ENCODE data around the gene MSH5. TPM values are rescaled to one million over a fixed set of nuclear protein-coding genes. Genes with fewer than 3 reads are reported as not detected.

MSH5 gene
- total RNA-seq = 10.7 and 12.3 TPM in 2 replicates

GRCh38 chr6:31739639-31740396, at the start of gene MSH5:
Gene MSH5, plus strand, starts transcription at chr6:31740005. Its CDS starts 462 bp downstream, at chr6:31740467.

DNA sequence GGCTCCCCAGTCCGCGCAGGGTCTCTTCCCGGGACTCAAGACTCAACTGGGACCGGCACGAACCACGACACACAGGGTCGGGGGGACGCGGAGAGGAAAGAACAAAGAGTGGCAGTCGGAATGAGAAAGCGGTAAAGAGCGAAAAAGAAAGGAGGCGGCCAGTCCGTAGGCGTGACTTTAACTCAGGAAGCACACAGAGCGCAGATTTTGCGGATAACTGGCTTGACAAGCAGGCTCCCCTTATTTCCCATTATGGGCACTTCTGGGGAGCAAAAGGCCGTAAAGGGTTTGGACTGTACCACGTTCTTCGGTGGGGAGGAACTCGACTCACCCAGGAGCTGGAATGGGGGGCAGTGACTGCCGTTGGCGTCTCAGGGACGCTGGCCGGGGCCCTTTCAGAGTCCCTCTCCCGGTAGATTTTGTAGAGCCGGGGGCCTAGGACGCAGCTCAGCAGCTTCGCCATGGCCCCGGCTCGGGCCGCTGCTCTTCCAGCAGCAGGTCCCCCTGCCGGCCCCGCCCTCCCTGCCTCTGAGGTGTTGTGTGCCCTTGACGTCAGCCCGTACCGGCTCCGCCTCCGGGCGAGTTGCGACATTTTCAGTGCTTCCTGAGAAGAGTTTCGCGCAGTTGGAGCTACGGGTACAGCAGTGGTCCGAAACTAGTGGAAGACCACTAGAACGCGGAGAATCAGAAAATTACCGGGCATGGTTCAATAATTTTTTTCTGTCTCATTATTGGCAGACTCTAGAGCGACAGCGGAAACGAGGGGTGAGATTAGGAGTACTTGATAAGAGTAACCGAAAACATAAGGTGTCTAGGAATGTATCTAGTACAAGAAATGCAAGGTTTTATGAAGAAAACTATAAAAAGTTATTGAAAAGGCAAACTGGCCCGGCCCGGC, 36.7 kb upstream of the MSH5 start, which contains the start of gene ABHD16A:
Gene ABHD16A, minus strand, starts transcription at position 506 of the 898 bp plus-strand sequence. Its CDS starts 43 bp downstream, at position 463.

GRCh38 chr6:31706599-31706998, 33.2 kb upstream of the MSH5 start, which contains the start of gene LY6G6F:
Gene LY6G6F, plus strand, starts transcription at chr6:31706866. Its CDS starts 41 bp downstream, at chr6:31706907.

GRCh38 chr6:31715022-31715958, 24.5 kb upstream of the MSH5 start, which contains the start of gene LY6G6D:
Gene LY6G6D, plus strand, starts transcription at chr6:31715348. Its CDS starts 8 bp downstream, at chr6:31715356.

DNA sequence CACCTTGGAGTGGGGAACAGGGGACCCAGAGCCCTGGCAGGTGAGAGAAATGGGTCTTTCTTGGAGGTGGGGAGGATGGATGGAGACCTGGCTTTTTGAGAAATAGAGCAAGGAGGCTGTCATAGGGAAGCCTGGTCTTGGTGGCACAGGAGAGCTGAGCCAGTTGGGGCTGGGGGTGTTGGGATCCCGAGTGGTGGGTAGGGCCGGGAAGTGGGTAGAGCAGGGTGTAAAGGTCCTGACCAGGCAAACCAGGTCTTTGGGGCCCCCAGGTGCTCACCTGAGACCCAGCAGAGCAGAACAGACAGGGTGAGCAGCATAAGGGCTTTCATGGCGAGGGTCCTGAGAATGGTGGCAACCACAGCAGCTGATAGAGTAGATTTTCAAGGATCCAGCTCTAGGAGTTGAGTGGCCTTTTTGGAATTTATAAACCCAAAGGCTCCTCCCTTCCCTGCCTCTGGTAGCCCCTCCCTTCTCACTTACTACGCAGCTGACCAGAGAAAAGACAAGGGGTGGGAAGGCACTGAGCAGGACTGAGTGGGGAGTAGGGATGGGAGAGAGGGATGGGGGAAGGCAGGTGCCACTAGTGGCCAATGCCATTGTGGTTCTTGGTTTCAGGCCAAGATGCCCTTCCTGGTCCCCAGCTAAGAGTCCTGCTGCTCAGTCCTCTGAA, 18.3 kb upstream of the MSH5 start, which contains the start of gene LY6G6C:
Gene LY6G6C, minus strand, starts transcription at position 396 of the 670 bp plus-strand sequence. Its CDS starts 67 bp downstream, at position 329.

GRCh38 chr6:31723245-31723979, 16.4 kb upstream of the MSH5 start, which contains the start of gene MPIG6B:
Gene MPIG6B, plus strand, starts transcription at chr6:31723373. Its CDS starts 11 bp downstream, at chr6:31723384.

DNA sequence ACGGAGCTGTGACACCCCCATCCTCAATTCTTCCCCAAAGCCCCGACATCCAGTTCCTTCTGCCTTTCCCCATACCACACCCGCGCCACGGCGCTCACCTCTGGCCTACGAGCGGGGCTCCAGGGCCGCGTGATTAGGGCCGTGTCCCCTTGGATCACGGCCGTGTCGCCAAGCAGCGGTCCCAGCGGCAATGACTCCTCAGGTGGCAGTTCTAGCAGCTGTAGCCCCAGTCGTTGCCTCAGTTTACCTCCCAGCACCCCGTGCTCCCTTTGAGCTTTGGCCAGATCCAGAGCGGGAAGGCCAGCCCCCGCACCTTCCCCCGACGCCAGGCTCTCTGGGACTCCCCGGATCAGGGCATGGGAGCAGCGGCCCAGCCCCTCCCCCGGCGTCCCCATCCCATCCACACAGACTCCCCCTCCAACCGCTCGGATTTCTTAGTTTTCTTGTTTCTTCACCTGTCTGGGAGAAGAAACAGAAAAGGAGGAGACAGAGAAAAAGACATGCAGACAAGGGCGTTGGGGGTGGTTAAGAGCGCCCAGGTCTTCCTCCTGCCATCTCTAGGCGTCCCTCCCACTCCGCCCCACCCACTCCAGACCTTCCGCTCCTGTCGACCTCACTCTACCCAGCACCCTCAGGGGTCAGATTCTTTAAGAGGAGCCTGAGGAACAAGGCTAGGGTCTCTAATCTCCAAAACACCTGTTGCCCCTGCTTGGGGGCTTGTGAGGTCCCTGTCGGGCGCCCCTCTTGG, 10.9 kb upstream of the MSH5 start, which contains the start of gene DDAH2:
Gene DDAH2, minus strand, starts transcription at position 533 of the 748 bp plus-strand sequence. Its CDS starts 138 bp downstream, at position 395.

GRCh38 chr6:31736021-31736767, 3.6 kb upstream of the MSH5 start, which contains the start of gene CLIC1:
Gene CLIC1, minus strand, starts transcription at chr6:31736530. Its CDS starts 230 bp downstream, at chr6:31736300.

GRCh38 chr6:31762356-31762755, 22.6 kb downstream of the MSH5 start, which contains the start of gene SAPCD1:
Gene SAPCD1, plus strand, starts transcription at chr6:31762656. Its CDS starts 399 bp downstream, at chr6:31763055.

DNA sequence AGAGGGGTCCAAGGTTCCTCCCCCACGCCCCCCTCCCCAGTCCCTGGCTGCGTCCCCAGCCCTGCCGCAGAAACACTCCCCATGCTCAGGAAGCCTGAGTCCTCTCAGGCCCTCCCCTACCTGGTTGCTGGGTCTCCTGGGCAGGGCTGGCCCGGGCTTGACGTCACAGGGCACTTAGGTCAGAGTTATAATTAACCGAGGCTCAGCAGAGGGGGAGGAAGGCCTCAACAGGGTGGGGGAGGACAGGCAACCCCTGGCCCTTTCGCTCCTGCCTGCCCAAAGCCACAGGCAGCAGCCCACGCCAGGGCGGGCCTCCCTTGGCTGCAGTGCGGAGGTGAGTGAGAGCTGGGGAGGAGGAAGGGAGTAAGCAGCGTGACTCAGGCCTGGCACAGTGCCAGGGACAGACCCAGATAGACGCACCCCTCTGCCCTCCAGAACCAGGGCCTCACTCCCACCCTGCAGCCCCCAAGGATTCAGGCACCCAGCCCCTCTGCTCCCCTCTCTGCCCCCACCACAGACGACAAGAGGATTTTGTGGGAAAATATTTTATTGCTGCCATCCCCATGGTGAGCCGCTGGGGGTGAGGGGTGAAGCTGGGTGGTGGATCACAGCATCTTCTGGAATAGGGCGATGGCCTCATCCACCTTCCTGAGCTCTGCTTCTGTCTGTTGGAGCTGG, 37.3 kb downstream of the MSH5 start, which contains the start of gene VWA7:
Gene VWA7, minus strand, starts transcription at position 340 of the 678 bp plus-strand sequence. CDS start 549 bp downstream, outside the sequence.

DNA sequence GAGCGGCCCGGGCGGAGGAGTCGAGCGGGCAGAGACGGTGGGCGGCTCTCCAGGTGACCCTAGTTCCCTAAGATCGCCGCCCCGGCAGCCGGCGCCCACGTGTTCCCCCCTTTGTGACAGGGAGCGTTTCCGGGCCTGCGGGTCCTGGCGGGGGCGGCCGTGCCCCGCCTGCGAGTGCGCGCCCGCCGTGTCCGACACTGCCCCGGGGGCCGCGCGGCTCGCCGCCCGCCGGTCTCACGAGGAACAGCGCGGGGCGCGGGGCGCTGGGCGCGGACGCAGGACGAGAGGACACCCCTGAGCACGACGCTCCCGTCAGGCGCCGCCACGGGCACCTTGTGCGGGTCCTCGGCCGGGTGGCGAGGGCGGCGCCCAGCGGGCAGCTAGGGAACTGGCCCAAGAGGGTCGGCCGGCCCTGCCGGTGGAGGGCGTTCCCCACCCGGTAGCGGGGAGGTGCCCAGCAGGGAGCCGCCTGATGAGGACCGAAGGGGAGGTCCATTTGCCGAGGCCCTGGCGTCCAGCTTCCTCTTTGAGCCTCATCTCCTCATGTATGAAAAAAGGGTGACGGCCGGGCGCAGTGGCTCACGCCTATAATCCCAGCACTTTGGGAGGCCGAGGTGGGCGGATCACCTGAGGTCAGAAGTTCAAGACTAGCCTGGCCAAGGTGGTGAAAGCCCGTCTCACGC, 56.0 kb downstream of the MSH5 start, which contains the start of gene VARS1:
Gene VARS1, minus strand, starts transcription at position 137 of the 683 bp plus-strand sequence. CDS start 535 bp downstream, outside the sequence.

GRCh38 chr6:31806470-31807272, 66.9 kb downstream of the MSH5 start, which contains the start of gene LSM2:
Gene LSM2, minus strand, starts transcription at chr6:31806966. Its CDS starts 209 bp downstream, at chr6:31806757.

Data from articular chondrocyte of knee joint (primary cell).